ENCODE results near the gene ENOX1.

DNA sequence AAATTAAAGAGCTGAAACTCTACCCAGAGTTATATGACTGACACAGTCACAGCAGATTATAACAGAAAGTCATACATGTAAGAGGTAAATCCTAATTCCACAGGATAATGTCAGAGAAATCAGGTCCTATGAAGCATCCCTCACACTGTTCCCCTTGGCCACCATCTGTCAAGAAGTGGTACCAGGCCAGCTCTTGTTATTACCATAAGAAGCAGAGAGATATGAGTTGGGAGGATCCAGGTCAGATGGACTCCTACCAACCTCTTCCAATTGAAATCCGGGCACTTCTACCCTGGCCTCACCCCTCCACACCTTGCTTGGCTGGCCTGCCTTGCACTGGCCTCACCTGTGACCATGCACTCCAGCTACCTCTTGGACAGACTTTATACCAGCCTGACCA lies 410.2 kb downstream of the ENOX1 start:
- TF ChIP-seq, protein P1, sequence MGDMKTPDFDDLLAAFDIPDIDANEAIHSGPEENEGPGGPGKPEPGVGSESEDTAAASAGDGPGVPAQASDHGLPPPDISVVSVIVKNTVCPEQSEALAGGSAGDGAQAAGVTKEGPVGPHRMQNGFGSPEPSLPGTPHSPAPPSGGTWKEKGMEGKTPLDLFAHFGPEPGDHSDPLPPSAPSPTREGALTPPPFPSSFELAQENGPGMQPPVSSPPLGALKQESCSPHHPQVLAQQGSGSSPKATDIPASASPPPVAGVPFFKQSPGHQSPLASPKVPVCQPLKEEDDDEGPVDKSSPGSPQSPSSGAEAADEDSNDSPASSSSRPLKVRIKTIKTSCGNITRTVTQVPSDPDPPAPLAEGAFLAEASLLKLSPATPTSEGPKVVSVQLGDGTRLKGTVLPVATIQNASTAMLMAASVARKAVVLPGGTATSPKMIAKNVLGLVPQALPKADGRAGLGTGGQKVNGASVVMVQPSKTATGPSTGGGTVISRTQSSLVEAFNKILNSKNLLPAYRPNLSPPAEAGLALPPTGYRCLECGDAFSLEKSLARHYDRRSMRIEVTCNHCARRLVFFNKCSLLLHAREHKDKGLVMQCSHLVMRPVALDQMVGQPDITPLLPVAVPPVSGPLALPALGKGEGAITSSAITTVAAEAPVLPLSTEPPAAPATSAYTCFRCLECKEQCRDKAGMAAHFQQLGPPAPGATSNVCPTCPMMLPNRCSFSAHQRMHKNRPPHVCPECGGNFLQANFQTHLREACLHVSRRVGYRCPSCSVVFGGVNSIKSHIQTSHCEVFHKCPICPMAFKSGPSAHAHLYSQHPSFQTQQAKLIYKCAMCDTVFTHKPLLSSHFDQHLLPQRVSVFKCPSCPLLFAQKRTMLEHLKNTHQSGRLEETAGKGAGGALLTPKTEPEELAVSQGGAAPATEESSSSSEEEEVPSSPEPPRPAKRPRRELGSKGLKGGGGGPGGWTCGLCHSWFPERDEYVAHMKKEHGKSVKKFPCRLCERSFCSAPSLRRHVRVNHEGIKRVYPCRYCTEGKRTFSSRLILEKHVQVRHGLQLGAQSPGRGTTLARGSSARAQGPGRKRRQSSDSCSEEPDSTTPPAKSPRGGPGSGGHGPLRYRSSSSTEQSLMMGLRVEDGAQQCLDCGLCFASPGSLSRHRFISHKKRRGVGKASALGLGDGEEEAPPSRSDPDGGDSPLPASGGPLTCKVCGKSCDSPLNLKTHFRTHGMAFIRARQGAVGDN (CRISPR knock-in tag; IDR thresholded peaks at IDR 0.05), result no peak
- TF ChIP-seq FOXJ3 (CRISPR knock-in tag; IDR thresholded peaks at IDR 0.05; ENCODE audit: borderline replicate concordance) (no peak), ZBTB8A (CRISPR knock-in tag; IDR thresholded peaks at IDR 0.05; ENCODE audit: borderline replicate concordance, low read depth) (no peak), ZSCAN29 (CRISPR knock-in tag; conservative IDR thresholded peaks at IDR 0.05) (no peak), ZNF549 (CRISPR knock-in tag; IDR thresholded peaks at IDR 0.05) (no peak), ZNF12 (CRISPR knock-in tag; IDR thresholded peaks at IDR 0.05) (no peak), EZH2 (conservative IDR thresholded peaks at IDR 0.05; ENCODE audit: low read depth, low read length) (no peak), HDAC6 (IDR thresholded peaks at IDR 0.05; ENCODE audit: low read depth, low read length) (no peak), ZNF792 (CRISPR knock-in tag; IDR thresholded peaks at IDR 0.05) (no peak), KDM1A (CRISPR knock-in tag; IDR thresholded peaks at IDR 0.05) (no peak)
- TF ChIP-seq, protein P2, sequence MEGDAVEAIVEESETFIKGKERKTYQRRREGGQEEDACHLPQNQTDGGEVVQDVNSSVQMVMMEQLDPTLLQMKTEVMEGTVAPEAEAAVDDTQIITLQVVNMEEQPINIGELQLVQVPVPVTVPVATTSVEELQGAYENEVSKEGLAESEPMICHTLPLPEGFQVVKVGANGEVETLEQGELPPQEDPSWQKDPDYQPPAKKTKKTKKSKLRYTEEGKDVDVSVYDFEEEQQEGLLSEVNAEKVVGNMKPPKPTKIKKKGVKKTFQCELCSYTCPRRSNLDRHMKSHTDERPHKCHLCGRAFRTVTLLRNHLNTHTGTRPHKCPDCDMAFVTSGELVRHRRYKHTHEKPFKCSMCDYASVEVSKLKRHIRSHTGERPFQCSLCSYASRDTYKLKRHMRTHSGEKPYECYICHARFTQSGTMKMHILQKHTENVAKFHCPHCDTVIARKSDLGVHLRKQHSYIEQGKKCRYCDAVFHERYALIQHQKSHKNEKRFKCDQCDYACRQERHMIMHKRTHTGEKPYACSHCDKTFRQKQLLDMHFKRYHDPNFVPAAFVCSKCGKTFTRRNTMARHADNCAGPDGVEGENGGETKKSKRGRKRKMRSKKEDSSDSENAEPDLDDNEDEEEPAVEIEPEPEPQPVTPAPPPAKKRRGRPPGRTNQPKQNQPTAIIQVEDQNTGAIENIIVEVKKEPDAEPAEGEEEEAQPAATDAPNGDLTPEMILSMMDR (CRISPR knock-in tag; IDR thresholded peaks at IDR 0.05), result no peak

Data from HepG2 (cell line).